Endothelial cell of hepatic sinusoid (primary cell): ENCODE results near the gene CFAP53.
"Not testable (repeated sequence)": the region's sequence is repeated elsewhere in the genome, so short reads cannot be mapped to it uniquely, and the experiment has no call there.

ENCODE experiments used
- in situ Hi-C: cut with HindIII; loops from 2 replicates; pipeline ENCODE4 v1.10.0; 2017; ENCODE audit warnings: low sequenced_read_pairs

Gene CFAP53

DNA sequence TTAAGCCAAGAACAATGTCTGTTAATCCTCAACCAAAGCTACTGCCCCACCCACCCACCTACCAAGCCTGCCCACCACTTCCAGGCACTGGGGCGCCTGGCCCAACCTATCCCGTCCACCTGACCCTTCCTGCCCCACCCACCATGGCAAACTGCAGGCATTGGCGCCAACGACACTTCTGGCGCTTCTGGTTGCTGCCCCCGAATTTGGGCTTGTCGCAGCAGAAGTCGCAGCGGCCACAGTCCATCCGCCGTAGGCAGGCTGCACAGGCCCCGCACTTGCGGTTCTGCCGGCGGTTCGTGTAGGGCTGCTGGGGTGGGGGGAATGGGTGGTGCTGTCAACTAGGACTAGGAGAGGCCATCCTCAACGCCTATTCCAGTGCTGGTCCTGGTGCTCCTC, 7.7 kb upstream of the CFAP53 start:
- in situ Hi-C loops = loop anchor here (5.0 kb wide), 1 partner anchor 103 kb away; the partner anchor contains the start of gene SKA1

DNA sequence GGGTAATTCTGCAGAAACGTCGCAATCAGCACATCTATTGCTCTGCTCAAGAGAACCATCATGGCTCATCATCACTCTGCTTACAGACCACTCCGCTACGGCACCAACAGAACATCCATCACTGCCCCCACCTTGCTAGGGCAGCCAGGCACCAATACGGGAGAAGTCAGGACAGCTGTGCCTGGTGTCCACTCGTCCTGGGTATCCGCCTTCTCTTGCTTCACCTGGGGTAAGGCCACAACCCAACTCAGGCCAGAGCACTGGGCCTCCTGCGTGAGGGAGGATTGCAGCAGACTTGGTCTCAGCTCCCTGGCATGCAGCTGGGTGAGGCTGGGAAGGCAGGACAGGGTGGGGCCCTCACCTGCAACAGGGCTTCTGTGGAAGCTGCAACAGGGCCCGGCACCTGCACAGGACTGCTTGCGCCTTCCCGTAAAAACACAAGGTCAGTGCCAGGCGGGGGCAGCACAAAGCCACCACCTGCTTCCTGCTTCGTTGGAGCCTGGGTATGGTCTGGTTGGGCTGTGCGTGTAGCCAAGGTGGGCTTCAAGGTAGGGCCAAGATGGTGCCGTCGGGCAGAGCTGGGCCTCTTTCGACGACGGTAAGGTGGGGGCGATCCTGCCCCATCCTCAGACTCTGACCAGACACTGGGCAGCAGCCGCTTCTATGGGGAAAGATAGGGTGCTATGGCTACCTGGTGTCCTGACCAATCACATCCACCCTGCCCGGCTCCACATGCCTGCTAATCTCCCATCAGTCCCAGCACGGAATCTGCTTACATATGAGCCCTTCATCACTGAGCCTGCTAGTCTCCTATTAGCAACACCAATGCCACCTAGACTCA, 7.1 kb upstream of the CFAP53 start:
- in situ Hi-C loops = loop anchor here (5.0 kb wide), 1 partner anchor 104 kb away; the partner anchor contains the start of gene SKA1

DNA sequence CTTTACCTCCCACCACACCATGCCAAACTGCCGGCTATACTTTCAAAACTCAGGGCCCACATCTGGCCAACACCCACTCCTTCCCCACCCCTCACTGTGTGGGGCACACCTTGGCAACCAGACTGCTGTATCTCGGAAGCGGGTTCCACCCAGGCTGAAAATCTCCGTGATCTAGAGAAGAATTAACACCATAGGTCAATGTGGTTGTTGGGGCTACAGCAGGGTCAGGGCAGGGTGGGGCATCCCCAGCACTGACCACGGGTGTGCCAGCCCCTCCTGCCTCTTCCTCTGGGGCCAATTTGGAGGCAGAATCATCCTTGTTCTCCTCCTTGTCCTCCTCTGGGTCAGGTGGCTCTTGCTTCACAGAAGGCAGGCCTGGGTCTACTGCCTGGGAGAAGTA, 6.3 kb upstream of the CFAP53 start:
- in situ Hi-C loops = loop anchor here (5.0 kb wide), 1 partner anchor 105 kb away; the partner anchor contains the start of gene SKA1

DNA sequence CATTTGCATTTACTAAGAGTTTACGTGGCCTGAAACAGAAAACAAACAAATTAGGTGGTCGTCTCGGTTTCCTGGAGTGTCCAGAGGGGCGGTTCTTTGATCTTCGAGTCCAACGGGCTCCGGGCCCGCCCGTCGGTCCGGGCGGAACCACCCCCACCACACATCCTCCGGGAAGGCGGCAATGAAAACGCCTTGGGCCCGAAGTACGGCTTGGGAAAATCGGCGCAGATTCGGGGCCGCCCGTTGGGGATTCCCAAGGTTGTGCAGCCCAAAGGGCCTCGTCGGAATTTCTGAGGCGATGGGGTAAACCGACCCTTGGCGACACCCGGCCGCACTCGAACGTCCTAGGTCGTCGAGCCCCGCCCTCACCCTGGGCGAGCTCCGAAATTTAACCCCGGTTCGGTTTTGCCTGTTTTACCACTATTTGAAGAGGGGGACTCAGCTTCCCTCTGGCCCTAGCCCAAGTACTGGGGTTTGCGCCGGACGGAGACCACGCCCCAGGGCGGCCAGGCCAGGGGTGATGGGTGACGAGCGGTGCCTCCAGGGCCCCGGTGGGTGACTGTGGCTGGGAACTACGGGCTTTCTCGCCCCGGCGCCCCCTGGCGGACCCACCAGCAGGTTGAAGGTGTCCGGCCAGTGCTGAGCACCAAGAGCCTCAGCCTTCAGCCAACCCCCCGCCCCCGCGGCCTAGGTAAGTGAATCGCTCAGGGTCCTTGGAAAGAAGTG, 1.9 kb upstream of the CFAP53 start:
- in situ Hi-C loops = loop anchor here (5.0 kb wide), 1 partner anchor 69 kb away; no protein-coding TSS in a partner anchor

DNA sequence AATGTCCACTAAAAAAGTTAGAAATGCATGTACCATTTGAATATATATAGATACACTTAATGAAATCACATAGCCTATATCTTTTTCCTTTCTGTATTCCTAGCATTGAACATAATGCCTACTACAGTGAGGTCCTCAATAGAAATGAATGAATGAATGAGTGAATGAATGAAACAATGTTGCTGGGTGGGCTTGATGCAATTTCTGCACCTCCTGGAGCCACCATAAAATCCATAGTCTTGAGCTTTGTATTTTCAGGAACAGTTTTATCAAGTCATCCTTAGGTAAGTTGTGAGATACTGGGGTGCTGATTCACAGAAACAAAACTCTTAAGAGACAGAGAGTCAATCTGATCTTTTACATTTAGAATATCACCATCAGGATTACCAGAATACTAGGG, 3.3 kb downstream of the CFAP53 start:
- in situ Hi-C loops = no loop called here

DNA sequence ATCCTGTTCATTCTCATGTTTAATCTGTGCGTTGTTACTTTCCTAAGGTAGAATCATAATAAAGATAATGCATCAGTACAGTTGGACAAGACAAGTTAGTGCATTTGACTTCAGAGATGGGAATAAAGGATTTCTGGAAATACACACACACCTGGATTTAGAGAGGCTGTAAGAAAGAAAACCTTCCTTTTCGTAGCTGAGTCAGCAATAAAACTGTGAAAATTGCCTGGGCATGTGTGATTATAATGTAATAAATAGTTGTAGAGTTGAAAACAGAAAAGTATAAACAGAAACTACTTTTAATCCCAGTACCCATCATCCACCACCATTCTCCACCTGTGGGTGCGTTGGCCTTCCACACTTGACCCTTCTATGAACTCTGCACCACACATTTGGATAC, 15.4 kb downstream of the CFAP53 start:
- in situ Hi-C loops = no loop called here

DNA sequence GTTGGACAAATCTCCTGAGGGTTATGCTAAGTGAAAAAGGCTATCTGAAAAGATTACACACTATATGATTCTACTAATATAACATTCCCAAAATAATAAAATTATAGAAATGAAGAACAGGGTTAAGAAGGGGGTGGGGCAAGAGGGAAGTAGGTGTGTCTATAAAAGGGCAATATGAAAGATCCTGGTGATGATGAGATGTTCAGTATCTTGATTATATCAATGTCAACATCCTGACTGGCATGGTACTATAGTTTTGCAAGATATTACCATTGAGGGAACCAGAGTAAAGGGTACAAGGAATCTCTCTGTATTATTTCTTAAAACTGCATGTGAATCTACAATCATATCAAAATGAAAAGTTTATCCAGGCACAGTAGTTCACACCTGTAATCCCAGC, 16.7 kb downstream of the CFAP53 start:
- in situ Hi-C loops = no loop called here

DNA sequence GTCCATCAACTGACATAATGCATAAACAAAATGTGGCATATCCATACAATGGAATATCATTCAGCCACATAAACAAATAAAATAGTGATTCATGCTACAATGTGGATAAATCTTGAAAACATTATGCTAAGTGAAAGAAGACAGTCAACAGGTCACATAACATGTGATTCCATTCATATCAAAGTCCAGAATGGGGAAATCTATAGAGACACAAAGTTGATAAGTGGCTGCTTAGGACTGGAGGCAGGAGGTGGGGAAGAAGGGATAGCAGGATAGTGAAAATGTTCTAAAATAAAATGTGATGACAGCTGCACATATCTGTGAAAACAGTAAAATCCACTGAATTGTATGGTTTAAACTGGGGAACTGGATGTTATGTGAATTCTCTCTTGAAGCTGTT, 18.7 kb downstream of the CFAP53 start:
- in situ Hi-C loops = no loop called here

DNA sequence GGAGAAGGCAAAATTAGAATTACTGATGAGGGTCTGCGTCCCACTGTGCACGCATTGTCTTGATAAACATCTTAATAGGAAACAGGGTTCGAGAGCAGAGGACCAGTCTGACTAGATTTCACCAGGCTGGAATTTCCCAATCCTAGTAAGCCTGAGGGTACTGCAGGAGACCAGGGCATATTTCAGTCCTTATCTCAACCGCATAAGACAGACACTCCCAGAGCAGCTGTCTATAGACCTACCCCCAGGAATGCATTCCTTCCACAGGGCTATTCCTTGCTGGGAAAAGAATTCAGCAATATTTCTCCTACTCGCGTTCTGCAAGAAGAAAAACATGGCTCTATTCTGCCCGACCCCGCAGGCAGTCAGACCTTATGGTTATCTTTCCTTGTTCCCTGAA, 24.5 kb downstream of the CFAP53 start:
- in situ Hi-C loops = not testable (repeated sequence)

DNA sequence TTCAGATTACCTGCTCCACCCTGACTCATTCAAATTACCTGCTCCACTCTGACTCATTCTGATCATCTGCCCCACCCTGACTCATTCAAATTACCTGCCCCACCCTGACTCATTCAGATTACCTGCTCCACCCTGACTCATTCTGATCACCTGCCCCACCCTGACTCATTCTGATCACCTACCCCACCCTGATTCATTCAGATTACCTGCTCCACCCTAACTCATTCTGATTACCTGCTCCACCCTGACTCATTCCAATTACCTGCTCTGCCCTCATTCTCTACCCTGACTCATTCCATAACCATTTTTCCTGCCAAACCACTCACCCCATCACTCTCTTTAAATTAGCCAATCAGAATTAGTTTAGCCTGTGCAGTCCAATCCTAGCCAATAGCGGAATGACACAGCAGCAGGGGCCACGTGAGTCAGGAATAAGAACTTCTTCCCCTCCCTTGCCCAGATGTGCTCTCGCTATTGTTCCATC, 26.2 kb downstream of the CFAP53 start:
- in situ Hi-C loops = no loop called here

DNA sequence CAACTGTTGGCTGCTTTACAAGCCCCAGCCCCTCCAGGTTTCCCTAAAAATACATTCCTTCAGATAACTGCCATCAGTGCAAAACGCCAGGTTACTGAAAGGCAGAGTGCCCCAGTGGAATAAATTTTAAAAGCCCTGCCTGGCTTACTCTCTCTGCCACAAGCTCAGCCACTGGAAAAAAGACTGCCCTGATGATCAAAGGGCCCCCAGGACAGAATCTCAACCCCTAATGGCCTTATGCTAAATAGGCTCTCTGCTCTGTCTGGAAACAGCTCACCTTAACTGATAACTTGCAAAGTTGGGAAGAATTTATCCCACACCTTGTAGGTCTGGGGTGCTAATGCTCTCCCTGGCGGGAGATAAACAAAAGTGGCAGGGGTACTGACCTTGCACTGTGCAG, 33.9 kb downstream of the CFAP53 start:
- in situ Hi-C loops = no loop called here

DNA sequence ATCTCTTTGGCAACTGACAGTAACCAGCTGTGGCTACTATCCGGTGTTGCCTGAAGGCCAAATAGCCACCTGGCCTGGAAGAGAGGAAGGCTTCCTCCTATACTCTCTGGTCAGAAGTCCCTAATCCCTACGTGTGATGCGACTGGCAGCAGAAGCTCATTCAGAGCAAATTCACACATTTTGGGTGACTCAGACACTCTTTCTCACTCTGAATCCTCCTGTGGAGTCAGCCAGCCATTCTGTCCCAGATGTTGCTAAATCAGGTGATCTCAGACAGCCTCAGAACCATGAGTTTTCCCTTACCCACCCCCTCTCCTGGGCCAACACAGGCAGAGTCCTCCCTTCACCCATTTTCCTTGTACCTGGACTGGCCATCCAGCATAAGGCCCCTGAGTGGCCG, 34.7 kb downstream of the CFAP53 start:
- in situ Hi-C loops = no loop called here

DNA sequence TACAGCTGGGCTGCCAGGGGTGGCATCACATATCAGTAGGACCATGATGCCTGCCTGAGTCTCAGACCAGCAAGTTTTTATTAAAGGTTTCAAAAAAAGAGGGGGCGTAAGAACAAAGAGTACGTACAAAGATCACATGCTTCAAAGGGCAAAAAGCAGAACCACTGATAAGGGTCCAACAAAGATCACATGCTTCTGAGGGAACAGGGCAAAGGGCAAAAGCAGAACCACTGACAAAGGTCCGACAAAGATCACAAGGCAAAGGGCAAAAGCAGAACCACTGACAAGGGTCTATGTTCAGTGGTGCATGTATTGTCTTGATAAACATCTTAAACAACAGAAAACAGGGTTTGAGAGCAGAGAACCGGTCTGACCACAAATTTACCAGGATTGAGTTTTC, 46.0 kb downstream of the CFAP53 start:
- in situ Hi-C loops = not testable (repeated sequence)

DNA sequence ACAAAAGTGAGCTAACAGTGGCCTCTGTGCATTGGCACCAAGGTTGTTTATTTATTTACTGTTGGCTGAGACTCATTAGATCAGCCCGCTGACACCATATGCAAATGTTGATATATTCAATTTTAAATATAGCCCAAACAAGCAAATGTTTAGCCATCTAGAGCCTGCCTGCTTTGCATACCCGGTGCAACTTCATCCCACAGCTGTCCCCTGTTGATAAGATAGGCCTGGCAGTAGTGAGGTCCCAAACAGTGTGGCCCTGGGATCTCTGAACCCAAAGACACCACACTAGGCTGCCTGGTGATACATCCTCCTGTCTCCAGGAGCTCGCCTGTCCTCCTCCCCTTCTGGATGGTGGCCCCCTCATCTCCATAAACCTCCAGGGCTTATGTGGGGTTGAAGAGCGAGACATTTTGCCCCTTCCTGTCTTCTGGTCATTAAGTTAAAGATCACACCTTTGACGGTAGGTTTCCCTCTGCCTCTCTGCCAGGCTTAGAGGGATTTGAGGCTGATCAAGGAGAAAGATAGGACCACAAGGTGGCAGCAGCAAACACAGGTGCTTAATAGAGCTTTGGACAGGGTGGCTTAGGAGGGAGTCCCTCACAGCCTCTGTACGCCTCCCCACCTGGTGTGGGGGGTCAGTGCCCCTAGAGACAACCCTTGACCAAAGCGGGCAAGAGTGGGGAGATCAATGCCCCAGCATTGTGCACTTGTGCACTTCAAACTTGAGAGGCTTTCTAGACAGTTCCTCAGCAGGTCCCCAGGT, 47.7 kb downstream of the CFAP53 start:
- in situ Hi-C loops = no loop called here

DNA sequence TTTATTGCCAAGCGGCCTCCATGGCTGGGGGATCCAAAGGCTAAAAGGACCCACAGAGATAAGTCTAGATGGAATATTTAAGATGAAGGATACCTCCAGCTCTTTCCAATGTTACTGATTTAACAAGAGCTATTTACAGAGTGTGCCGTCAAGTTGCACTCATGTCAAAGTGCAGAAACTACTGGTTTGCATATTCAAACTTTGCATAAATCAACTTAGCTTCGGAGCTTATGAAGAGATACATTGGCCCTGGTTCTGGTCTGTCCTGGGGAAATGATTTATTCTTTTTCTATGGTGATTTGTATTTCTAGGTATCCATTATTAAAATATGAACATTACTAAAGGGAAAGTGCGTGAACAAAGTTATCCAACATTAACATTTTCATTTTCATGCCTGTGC, 57.0 kb downstream of the CFAP53 start:
- in situ Hi-C loops = no loop called here

DNA sequence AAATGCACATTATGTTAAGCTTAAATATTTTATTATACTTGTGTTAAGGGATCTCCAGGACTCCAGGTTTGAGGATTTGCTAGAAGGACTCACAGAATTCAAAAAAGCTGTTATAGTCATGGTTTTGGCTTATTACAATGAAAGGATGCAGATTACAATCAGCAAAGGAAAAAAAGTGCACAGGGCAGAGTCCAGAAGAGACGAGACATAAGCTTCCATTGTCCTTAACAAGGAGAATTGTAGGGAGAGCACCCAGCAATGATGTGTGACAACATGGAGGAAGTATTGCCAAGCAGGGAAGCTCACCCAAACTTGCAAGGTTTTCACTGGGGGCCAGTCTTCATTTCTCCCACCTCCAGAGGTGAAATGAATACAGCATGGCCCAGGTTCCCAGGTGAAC, 58.6 kb downstream of the CFAP53 start:
- in situ Hi-C loops = no loop called here

DNA sequence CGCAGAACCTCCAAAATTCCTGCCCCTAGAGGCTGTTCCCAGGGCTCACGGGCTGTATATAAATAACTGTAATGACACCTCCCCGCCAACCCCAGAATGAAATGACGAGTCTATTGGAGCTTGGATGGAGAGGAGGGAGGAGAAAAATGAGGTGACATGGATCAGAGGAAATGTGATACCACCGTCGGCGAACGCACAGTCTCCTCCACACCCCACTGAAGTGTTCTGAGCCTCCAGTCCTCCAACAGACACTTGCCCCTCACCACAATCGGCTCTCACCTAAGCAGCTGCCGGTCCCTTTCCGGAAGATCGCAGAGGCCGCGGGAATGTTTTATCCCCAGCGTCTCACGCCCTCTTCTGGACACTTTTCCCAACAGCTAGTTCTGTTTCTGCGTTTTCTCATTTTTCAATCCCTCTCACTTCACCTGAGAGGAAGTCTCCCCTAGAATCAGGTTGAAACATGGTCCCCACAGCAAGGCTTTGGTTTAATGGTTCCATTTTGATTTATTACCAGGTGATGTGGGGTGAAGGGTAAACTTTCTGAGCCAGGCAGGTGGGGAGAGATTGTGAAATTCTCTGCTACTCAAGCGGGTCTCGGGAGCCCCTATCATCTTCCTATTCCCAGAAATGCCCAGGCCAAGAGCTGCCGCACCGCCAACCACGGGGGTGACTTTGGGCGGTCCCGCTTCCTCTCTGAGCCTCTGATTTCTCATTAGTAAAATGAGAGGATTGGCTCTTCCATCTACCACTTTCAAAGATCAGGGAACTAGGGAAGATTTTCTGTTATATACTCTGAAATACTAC, 62.3 kb downstream of the CFAP53 start:
- in situ Hi-C loops = no loop called here

DNA sequence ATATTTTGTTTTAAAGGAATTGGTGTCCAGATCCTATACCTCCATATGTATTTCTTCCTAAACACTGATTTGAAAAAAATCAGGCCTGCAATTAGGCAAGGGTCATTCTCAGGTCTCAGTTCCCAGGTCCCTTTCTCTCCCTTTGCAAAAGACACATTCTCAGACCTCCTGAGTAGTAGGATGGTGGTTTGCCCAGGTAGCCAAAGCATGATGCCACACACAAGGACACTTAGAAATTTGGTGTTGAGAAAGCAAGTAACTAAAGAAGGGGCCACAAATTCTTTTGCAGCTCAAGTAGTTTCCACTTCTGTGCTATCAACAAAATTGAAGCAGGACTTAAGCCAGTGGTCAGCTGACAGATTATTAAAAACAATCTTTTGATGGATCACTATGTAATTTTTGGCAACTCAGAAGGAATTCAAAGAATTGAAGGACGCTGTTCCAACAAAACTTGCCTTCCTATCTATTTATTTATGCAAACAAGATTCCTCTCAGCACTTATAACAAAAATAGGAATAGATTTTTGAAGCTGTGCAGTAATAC, 64.7 kb downstream of the CFAP53 start:
- in situ Hi-C loops = no loop called here

DNA sequence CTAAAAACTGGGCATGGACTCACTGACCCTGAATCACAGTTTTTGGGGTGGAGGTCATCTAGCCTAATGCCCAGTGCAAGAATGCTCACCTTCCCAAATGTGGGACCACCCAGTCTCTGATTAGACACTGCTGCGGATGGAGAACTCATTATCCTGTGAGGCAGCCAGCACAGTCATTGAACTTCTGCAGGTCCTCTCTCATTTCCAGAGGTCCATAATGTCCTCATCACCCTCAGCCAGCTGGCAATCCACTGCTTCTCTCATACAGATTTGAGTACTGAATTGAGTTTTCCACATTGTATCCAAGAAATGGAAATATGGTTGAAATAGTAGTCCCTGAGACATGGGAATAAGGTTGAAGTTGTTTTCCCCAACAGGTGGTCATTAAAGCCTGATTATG, 66.4 kb downstream of the CFAP53 start:
- in situ Hi-C loops = no loop called here

DNA sequence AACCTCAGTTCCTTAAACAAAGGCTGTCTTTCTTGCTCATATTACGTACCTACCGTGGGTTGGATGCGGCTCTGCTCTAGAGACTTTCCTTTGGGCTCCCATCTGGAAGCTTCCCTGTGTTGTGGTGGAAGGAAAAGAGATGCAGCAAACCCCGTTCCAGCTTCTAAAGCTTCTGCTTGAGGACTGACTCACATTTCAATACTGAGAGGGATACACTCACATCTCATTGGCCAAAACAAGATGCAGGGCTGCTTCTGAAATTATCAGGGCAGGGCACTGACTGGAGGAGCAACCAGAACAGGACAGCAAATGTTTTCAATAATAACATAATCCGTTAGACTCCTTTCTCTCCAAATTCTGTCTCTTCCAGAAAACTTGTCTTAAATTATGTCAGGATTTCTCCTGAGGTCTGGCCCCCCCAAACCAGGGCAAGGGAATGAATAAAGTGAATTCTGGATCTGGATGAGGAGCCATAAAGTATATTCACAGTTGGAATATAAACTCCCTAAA, 66.9 kb downstream of the CFAP53 start:
- in situ Hi-C loops = no loop called here
